ENCODE measurements around the gene ZBTB4.

The ZBTB4 gene

GRCh38 chr17:7439462-7440112 lies 39.8 kb downstream of the ZBTB4 start, which contains the start of gene FGF11:
Gene FGF11, plus strand, starts transcription at chr17:7439512. Its CDS starts 109 bp downstream, at chr17:7439621.
- no peak for DNase-seq

- DNase-seq, result no peak
Measured at GRCh38 chr17:7438656-7439460, 40.6 kb downstream of the ZBTB4 start.

- DNase-seq, result no peak
Measured at GRCh38 chr17:7437950-7438614, 41.3 kb downstream of the ZBTB4 start.

DNA sequence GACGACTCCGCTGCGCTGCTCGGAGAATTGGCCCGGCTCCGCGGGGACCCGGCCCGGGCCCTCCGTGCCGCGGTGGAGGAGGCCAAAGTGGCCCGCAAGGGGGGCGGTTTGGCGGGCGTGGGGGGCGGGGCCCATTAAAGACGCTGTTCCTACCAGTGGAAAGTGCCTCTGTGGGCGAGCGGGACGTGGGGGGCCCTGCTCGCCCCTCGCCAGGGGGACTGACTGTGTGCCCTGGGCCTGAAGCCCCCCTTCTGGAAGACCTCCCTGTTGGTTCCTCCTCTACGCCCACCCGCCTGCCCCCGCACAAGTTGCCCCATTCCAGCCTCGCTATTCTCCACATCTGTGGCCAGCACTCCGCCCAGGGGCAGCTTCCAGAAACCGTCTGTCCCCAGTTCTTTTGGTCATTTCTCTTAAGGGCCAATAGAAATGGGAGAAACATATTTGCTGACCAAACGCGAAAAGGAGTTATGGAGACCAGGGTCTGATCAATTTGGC lies 42.0 kb downstream of the ZBTB4 start:
- DNase-seq, result no peak

GRCh38 chr17:7436556-7437368 lies 42.7 kb downstream of the ZBTB4 start:
- peak; percentile 62 for DNase-seq

DNA sequence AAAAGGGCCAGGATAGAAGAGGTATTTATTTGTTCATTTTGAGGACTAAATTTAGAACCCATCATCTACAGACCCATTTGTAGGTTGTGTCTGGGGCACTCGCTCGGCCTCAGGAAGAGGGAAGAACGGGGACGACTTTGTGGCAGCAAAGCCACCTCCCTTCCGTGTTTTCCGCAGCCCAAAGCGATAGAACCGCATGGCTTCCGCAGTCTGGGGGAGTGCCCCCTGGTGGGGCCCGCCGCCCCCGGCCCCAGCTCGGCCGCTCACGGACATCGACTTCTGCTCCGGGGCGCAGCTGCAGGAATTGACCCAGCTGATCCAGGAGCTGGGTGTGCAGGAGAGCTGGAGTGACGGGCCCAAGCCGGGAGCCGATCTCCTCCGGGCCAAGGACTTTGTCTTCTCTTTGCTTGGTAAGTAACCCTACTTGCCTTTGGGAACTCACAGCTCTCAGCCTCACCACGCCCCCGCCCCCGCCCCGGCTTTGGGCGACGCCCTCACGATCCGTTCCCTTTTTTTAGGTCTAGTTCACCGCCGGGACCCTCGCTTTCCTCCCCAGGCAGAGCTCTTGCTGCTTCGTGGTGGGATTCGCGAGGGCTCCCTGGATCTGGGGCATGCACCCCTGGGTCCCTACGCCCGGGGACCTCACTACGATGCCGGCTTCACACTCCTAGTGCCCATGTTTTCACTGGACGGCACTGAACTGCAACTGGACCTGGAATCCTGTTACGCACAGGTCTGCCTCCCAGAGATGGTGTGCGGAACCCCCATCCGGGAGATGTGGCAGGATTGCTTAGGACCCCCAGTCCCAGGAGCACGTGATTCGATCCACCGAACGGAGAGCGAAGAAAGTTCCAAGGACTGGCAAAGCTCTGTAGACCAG lies 43.5 kb downstream of the ZBTB4 start:
- no peak for DNase-seq

- DNase-seq, result no peak
Measured at GRCh38 chr17:7432296-7432695, 47.1 kb downstream of the ZBTB4 start.

GRCh38 chr17:7431231-7431630 lies 48.2 kb downstream of the ZBTB4 start:
- DNase-seq, result peak; percentile 28

DNA sequence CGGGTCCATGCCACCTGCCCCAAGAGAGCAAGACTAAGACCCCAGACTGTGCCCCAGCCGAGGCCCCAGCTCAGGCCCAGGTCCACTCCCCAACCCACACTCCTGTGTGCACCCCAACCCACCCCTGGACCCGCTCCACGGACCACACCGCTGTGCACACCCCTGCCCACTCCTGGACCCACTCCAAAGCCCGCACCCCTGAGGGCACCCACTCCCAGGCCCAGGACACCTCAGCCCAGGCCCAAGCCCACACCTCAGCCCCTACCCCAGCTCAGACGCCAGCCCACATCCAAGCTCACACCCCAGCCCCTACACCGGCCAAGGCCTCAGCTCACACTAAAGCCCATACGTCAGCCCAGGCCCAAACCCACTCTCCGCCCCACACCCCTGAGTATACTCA lies 49.7 kb downstream of the ZBTB4 start:
- DNase-seq, result no peak

DNA sequence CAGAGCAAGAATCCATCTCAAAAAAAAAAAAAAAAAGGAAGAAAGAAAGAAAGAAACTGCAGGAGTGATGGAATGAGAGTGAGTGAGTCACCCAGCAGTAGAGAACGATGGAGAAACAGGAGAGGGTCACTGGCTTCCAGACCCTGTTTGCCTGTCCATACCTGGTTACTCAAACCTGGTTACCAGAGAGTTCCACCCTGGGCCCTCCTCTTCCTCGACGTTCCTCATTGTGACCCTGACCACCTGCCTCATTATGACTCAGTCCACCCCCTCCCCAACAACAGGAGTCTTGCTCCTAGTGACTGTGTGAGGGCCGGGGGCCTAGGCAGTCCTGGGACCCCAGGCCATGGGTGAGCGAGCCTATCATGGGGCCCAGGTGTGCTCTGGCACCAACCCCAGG lies 50.9 kb downstream of the ZBTB4 start, which contains the start of gene SPEM3:
TSS of gene SPEM3 (plus strand) at position 301 of the 400 bp plus-strand sequence. CDS start at position 347, 46 bp downstream.
- no peak for DNase-seq

DNA sequence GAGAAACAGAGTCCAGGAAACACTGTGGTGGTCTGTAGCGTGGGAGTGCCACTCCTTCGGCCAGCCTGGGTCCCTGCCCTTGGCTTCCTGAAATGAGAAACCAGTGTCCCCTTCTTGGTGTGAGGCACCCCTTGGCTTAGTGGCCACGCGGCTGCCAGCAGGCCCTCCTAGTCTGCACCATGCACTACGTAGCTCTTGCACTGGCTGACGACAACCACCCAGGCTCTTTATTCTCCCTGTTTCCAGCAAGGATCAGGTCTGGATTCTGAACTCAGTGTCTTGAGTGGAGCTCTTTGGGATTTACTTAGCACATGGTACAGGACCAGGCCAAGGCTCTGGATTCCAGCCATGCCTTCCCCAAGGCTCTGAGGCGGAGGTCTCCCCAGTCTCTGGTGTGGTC lies 51.9 kb downstream of the ZBTB4 start:
- no peak for DNase-seq

DNA sequence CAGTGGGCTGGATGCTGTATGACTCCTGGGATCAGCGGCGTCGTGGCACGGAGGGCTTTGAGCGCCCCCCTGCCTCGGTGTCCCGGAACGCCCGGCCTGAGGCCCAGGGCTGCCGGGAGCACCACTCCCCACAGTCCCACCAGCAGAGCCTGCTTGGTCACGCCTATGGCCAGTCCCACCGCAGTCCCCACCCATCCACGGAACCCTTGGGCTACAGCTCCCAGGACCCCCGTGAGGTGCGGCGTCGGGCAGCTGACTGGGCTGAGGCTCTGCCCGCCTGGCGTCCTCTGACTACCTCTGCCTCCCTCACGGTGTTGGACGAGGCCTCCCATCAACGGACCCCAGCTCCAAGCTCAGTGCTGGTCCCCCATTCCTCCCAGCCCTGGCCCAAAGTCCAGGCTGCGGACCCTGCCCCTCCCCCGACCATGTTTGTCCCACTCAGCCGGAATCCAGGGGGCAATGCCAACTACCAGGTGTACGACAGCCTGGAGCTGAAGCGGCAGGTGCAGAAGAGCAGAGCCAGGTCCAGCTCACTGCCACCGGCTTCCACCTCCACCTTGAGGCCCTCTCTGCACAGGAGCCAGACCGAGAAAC lies 52.4 kb downstream of the ZBTB4 start:
- DNase-seq, result no peak

DNA sequence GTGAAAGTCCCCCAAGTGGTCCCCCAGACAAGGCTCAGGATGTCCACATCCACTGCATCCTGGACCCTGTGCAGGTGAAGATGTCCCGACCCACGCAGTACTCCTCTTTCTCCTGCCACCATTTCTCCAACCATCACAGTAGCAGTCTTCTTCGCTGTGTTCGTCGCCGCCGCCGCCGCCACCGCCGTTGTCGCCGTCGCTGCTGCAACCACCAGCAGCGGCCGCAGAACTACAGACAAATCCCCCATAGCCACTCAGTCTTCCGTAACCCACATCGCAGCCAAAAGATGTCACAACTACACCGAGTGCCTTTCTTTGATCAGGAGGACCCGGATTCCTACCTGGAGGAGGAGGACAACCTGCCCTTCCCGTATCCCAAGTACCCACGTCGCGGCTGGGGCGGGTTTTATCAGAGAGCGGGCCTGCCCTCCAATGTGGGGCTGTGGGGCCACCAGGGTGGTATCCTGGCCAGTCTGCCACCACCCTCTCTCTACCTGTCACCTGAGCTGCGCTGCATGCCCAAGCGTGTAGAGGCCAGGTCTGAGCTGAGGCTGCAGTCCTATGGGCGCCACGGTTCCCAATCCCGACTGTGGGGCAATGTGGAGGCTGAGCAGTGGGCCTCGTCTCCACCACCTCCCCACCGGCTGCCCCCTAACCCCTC lies 53.1 kb downstream of the ZBTB4 start:
- DNase-seq, result no peak

DNA sequence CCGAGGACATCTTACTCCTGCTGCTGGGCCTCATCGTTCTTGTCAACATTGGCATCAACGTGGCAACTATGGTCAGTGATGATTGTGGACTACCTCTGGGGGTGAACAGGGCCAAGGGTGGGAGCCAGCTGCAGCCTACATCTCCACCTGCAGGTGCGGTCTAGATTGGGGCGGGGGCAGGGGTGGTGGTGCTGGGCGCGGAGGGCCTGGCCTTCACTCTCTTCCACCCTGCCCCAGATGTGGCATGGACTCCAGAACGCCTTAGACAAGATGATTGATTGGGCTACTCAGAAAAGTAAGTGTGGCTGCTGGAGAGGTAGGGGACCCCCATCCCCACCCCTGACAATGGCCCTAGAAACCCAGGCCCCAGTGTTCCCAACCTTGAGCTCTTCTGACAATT lies 53.7 kb downstream of the ZBTB4 start:
- no peak for DNase-seq

GRCh38 chr17:7425316-7425715 lies 54.1 kb downstream of the ZBTB4 start, which contains the start of gene SPEM2:
Gene SPEM2, plus strand, starts transcription at chr17:7425616. Its CDS starts 73 bp downstream, at chr17:7425689.
- no peak for DNase-seq

GRCh38 chr17:7423679-7424078 lies 55.8 kb downstream of the ZBTB4 start:
- no peak for DNase-seq

DNA sequence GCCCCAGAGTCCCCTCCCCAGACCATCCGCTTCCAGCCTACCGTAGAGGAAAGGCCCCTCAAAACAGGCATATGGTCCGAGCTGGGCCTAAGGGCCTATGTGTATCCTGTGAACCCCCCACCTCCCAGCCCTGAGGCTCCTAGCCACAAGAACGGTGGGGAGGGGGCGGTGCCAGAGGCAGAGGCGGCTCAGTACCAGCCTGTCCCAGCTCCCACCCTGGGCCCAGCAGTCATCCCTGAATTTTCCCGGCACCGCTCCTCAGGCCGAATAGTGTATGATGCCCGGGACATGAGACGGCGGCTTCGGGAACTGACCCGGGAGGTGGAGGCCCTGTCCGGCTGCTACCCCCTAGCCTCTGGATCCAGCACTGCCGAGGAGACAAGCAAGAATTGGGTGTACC lies 58.2 kb downstream of the ZBTB4 start:
- DNase-seq, result no peak

DNA sequence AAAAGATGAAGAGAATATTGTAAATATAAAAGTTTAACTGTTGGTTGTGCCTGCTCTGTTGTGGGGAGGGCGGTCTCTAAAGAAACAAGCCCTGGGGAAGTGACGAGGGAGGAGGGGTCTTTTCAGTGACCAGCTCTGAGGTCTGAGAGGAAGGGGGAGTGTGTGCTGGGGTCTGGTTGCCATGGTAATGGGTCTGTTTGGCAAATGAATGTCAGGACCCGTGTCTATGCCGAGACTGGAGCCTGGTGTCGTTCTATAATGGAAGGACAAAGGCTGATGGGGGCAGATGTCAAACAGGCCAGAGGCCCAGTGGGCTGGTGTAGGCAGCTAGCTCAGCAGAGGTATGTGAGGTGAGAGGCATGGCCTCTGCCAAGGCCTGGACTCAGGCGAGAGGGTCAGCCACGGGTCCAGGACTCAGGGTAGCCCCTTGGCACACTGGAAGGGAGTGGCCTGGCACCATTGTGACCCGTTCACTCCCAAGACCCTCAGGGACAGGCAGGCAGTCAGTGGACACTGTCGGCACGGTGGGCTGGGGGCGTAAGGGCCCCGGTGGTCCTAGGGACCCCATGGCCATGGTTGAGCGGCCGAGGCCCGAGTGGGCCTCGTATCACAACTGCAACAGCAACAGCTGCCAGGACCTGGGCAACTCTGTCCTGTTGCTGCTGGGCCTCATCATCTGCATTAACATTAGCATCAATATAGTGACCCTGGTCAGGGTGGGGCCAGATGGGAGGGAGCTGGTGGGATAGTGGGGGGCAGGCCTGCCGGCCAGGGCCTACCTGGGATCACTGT lies 59.4 kb downstream of the ZBTB4 start, which contains the start of gene SPEM1:
TSS of gene SPEM1 (plus strand) at position 506 of the 792 bp plus-strand sequence. CDS start at position 567, 61 bp downstream.
- DNase-seq, result no peak

DNA sequence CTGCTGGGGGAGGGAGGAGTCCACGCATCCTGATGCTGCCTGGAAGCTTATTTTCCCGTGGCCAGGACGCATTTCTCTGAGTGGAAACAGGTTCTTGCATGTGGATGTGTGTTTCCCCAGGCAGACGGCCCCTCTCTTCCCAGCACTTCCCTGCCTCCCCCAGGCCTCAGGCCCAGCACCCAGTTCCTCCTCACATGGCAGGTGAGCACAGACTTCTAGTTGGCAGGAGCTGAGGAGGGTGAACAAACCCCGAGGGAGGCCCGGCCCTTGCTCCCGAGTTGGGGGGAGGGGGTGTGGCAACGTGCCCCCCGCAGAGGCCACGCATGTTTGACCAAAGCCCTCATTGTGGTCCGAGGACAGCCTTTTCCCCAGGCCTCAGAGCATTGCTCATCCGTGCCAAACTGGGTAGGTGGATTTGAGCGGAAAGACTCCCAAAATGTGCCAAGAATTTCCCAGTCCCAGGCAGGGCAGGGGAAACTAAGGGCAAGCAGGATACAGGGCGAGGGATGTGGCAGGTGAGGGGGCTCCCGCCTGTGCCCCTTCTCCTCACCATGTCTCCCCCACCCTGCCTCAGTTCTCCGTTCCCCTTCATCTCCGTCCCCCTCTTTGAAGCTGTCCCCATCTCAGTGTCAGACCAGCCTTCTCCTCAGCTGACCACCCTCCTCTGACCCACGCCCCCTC lies 60.8 kb downstream of the ZBTB4 start:
- no peak for DNase-seq

Data from fibroblast of upper back skin (primary cell).